HepG2 (cell line): ENCODE data around the gene NRDC. TPM values are rescaled to one million over a fixed set of nuclear protein-coding genes. Genes with fewer than 3 reads are reported as not detected.

ENCODE experiments used
- ATAC-seq: fragments of 200-7000 bp; cut with Tn5 transposase; 3 replicates; pipeline ENCODE4 v1.9.1; 2020; ENCODE audit warnings: mild to moderate bottlenecking, moderate library complexity
- BruUV-seq: library from RNA; stranded (reverse); fragments of 400-500 nt; replicated peaks from 2 replicates; lab custom pipeline; 2021; lab: Mats Ljungman, UMichigan
- CTCF ChIA-PET: fragments of 300-600 bp; formaldehyde crosslinking; extraction: SDS; loops from one replicate; lab custom pipeline; 2021; ENCODE audit warnings: low total read pairs, inconsistent platforms, low intra/inter-chr PET ratio; lab: Yijun Ruan, JAX
- POLR2A ChIA-PET: fragments of 350-600 bp; sonication (Branson Sonifier 250); formaldehyde crosslinking; loops from one replicate; lab custom pipeline; 2020; ENCODE audit warnings: antibody characterized with exemption, inconsistent platforms; lab: Yijun Ruan, JAX
- DNase-seq: peaks from one replicate; pipeline ENCODE4 v3.0.0-alpha.2; 2015; ENCODE audit warnings: low spot score
- FAIRE-seq: peaks from 3 replicates; lab custom pipeline; 2011; peaks lifted over from hg19 to GRCh38; lab: Jason Lieb, UNC
- H2AFZ ChIP-seq: one replicate; pipeline ENCODE4 v1.6.1; 2011; ENCODE audit warnings: low read length, inconsistent platforms
- H3K27ac ChIP-seq: fragments of 300-600 bp; 3 replicates; pipeline ENCODE4 v1.8.0; 2011; ENCODE audit warnings: mixed run types, mild to moderate bottlenecking, mixed read lengths, low read length, inconsistent platforms; ENCODE audit not compliant: insufficient read depth; ENCODE audit errors: extremely low read length
- H3K27me3 ChIP-seq, 2 experiments: fragments of 200-600 bp in 1 of 2; 2 replicates in 1 of 2; 3 replicates in 1 of 2; pipeline versions ENCODE4 v1.6.0 to v1.8.0; 2011; ENCODE audit warnings: low read length in 2 of 2, mild to moderate bottlenecking in 2 of 2, moderate library complexity in 2 of 2, inconsistent platforms in 1 of 2; ENCODE audit not compliant: insufficient read depth in 2 of 2, control insufficient read depth in 1 of 2
- H3K36me3 ChIP-seq, 2 experiments: fragments of 200-600 bp in 1 of 2; replicated peaks in 1 of 2; 2 replicates in 1 of 2; 3 replicates in 1 of 2; pipeline versions ENCODE4 v1.5.1 to v1.8.0; 2011; ENCODE audit warnings: low read length in 2 of 2, inconsistent platforms in 1 of 2; ENCODE audit not compliant: insufficient read depth in 2 of 2, control insufficient read depth in 1 of 2
- H3K4me1 ChIP-seq: 2 replicates; pipeline ENCODE4 v1.5.1; 2012; ENCODE audit warnings: low read length, inconsistent platforms; ENCODE audit not compliant: insufficient read depth
- H3K4me2 ChIP-seq: 2 replicates; pipeline ENCODE4 v1.6.0; 2011; ENCODE audit warnings: low read depth, low read length, inconsistent platforms
- H3K4me3 ChIP-seq, 3 experiments: fragments of 200-600 bp in 1 of 3; sonication (generic), shearing (Covaris generic) in 1 of 3; replicated peaks in 1 of 3; 2 replicates each; pipeline ENCODE4 v1.5.1; 2011 to 2016; ENCODE audit warnings: low read length in 3 of 3, inconsistent platforms in 2 of 3, low read depth in 2 of 3, mild to moderate bottlenecking in 2 of 3, control low read depth in 1 of 3, mixed read lengths in 1 of 3; ENCODE audit not compliant: insufficient read depth in 1 of 3
- H3K79me2 ChIP-seq: one replicate; pipeline ENCODE4 v1.6.1; 2011; ENCODE audit warnings: low read length, inconsistent platforms; ENCODE audit not compliant: insufficient read depth
- H3K9ac ChIP-seq: 2 replicates; pipeline ENCODE4 v1.6.0; 2011; ENCODE audit warnings: mild to moderate bottlenecking, low read depth, low read length, inconsistent platforms; ENCODE audit not compliant: insufficient read depth
- H3K9me3 ChIP-seq: 2 replicates; pipeline ENCODE4 v1.5.1; 2012; ENCODE audit warnings: mild to moderate bottlenecking, low read length
- H4K20me1 ChIP-seq: 2 replicates; pipeline ENCODE4 v1.6.0; 2011; ENCODE audit warnings: inconsistent platforms, mild to moderate bottlenecking, low read length, moderate library complexity; ENCODE audit not compliant: insufficient read depth
- HNRNPH1 ChIP-seq: fragments of 200-400 bp; formaldehyde crosslinking; optimal IDR thresholded peaks from 2 replicates; pipeline ENCODE3; 2017; ENCODE audit warnings: mild to moderate bottlenecking, low read depth, low read length
- HNRNPK ChIP-seq: fragments of 200-400 bp; formaldehyde crosslinking; IDR thresholded peaks from 2 replicates; pipeline ENCODE4 v1.6.1; 2018; ENCODE audit warnings: low read length, low read depth, moderate library complexity, mild to moderate bottlenecking; ENCODE audit not compliant: poor library complexity, severe bottlenecking
- IKZF5 ChIP-seq: IDR thresholded peaks from 2 replicates; pipeline ENCODE4 v1.6.1; 2018; ENCODE audit warnings: missing genetic modification reagents, mild to moderate bottlenecking, missing compliant biosample characterization
- NCOA5 ChIP-seq: sonication (generic); formaldehyde crosslinking; IDR thresholded peaks from 2 replicates; pipeline ENCODE4 v1.4.0; 2020; ENCODE audit warnings: missing genetic modification reagents
- PCBP1 ChIP-seq: fragments of 200-400 bp; formaldehyde crosslinking; IDR thresholded peaks from 2 replicates; pipeline ENCODE4 v1.6.1; 2017; ENCODE audit warnings: mild to moderate bottlenecking, low read depth, low read length, borderline replicate concordance
- TSC22D2 ChIP-seq: sonication (generic); formaldehyde crosslinking; IDR thresholded peaks from 2 replicates; pipeline ENCODE4 v1.5.1; 2020; ENCODE audit warnings: missing genetic modification reagents, mild to moderate bottlenecking, borderline replicate concordance
- ZNF232 ChIP-seq: sonication (generic); formaldehyde crosslinking; IDR thresholded peaks from 2 replicates; pipeline ENCODE4 v1.4.0; 2020; ENCODE audit warnings: missing genetic modification reagents, borderline replicate concordance
- ZNF333 ChIP-seq: sonication (generic); formaldehyde crosslinking; IDR thresholded peaks from 2 replicates; pipeline ENCODE4 v1.4.0; 2020; ENCODE audit warnings: mild to moderate bottlenecking, missing genetic modification reagents, borderline replicate concordance
- ZNF556 ChIP-seq: sonication (generic); formaldehyde crosslinking; IDR thresholded peaks from 2 replicates; pipeline ENCODE4 v1.4.0; 2020; ENCODE audit warnings: mild to moderate bottlenecking, missing genetic modification reagents, borderline replicate concordance
- WGBS: methylation state at CpG from one replicate; pipeline ENCODE4 v1.1.6; 2017; ENCODE audit warnings: low lambda C conversion rate; 5-methylcytosine and 5-hydroxymethylcytosine counted together
- in situ Hi-C: cut with HindIII; loops from 2 replicates; pipeline ENCODE4 v1.10.0; 2017; ENCODE audit warnings: low pct_unique_long_range_greater_than_20kb; ENCODE audit not compliant: extremely low pct_ligation_motif_present
- intact Hi-C: fragments of 100-400 bp; cut with micrococcal nuclease; formaldehyde crosslinking; loops from one replicate; pipeline ENCODE4 v1.10.0; 2022; ENCODE audit not compliant: unreplicated experiment
- polyA plus RNA-seq, 8 experiments: library from polyadenylated mRNA; depleted of rRNA in 3 of 8; stranded (reverse) in 7 of 8; unstranded in 1 of 8; fragments of >200 nt; fragmentation: Illumina TruSeq in 4 of 8; extraction: Trizol in 4 of 8; gene quantifications; 2 replicates each; pipeline versions ENCODE4 v1.2.1 to v1.2.3, GENCODE V29; 2011 to 2016; ENCODE audit warnings: low read depth in 4 of 8, missing spikeins in 1 of 8, mixed read lengths in 1 of 8; ENCODE audit not compliant: insufficient read depth in 1 of 8
- total RNA-seq, 5 experiments: library from RNA; depleted of rRNA; stranded (reverse); fragments of >200 nt; fragmentation: Illumina TruSeq; extraction: Trizol; gene quantifications; 2 replicates each; pipeline ENCODE4 v1.2.3, GENCODE V29; 2016; ENCODE audit warnings: low read depth in 1 of 5
- TF ChIP-seq, protein P1 (sequence below): sonication (generic); formaldehyde crosslinking; IDR thresholded peaks from 2 replicates; pipeline ENCODE4 v1.5.0; 2020; ENCODE audit warnings: mild to moderate bottlenecking, missing genetic modification reagents
- TF ChIP-seq, protein P2 (sequence below): fragments of 450-650 bp; IDR thresholded peaks from 2 replicates; pipeline ENCODE4 v1.6.1; 2017; ENCODE audit warnings: mild to moderate bottlenecking

Gene NRDC
- total and polyA plus RNA-seq, 2 of the 13 experiments (the other 11 are each of a cell fraction or from before 2014, with no cell fraction given): 57.6 to 64.9 TPM

- no peak overlapping the region for H3K4me3 ChIP-seq
- H3K27me3 ChIP-seq: peaks cover 0 to 22% of the 10 kb centered on the region in 2 experiments; a peak in 2 of 5 replicates
- intact Hi-C loops: no loop called here
- ChIA-PET POLR2A (no interaction called here), CTCF (no interaction called here)
- H3K4me1 ChIP-seq: no peaks in the 10 kb centered on the region
- no peak for DNase-seq
- no peak overlapping the region for H2AFZ ChIP-seq
- no peaks in the 10 kb centered on the region for H3K9me3 ChIP-seq
- no peaks in the 10 kb centered on the region for H4K20me1 ChIP-seq
- no peak for ATAC-seq
- H3K27ac ChIP-seq: no peak overlapping the region
- no peak for FAIRE-seq
- no TSS peak for BruUV-seq
- H3K79me2 ChIP-seq: no peaks in the 10 kb centered on the region
- in situ Hi-C loops: loop anchor here (5.0 kb wide), 1 partner anchor 91 kb away; no protein-coding TSS in a partner anchor
- WGBS: 37% methylated on average over 4 of the region's 4 CpGs
- no peak overlapping the region; the same call in 1 of the 2 replicates for H3K4me2 ChIP-seq
- no peak for TF ChIP-seq IKZF5 (CRISPR knock-in tag)
- 0 out of 2 replicates have a peak, but pooled peaks have one; percentile 78 for TF ChIP-seq PCBP1
- no peak for TF ChIP-seq HNRNPH1
- peak; percentile 68 for TF ChIP-seq HNRNPK
- TF ChIP-seq ZNF556 (CRISPR knock-in tag): no peak
- TF ChIP-seq, protein P1, sequence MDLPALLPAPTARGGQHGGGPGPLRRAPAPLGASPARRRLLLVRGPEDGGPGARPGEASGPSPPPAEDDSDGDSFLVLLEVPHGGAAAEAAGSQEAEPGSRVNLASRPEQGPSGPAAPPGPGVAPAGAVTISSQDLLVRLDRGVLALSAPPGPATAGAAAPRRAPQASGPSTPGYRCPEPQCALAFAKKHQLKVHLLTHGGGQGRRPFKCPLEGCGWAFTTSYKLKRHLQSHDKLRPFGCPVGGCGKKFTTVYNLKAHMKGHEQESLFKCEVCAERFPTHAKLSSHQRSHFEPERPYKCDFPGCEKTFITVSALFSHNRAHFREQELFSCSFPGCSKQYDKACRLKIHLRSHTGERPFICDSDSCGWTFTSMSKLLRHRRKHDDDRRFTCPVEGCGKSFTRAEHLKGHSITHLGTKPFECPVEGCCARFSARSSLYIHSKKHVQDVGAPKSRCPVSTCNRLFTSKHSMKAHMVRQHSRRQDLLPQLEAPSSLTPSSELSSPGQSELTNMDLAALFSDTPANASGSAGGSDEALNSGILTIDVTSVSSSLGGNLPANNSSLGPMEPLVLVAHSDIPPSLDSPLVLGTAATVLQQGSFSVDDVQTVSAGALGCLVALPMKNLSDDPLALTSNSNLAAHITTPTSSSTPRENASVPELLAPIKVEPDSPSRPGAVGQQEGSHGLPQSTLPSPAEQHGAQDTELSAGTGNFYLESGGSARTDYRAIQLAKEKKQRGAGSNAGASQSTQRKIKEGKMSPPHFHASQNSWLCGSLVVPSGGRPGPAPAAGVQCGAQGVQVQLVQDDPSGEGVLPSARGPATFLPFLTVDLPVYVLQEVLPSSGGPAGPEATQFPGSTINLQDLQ (CRISPR knock-in tag): no peak
- TF ChIP-seq TSC22D2 (CRISPR knock-in tag): no peak
- no peak for TF ChIP-seq ZNF333 (CRISPR knock-in tag)
- TF ChIP-seq, protein P2, sequence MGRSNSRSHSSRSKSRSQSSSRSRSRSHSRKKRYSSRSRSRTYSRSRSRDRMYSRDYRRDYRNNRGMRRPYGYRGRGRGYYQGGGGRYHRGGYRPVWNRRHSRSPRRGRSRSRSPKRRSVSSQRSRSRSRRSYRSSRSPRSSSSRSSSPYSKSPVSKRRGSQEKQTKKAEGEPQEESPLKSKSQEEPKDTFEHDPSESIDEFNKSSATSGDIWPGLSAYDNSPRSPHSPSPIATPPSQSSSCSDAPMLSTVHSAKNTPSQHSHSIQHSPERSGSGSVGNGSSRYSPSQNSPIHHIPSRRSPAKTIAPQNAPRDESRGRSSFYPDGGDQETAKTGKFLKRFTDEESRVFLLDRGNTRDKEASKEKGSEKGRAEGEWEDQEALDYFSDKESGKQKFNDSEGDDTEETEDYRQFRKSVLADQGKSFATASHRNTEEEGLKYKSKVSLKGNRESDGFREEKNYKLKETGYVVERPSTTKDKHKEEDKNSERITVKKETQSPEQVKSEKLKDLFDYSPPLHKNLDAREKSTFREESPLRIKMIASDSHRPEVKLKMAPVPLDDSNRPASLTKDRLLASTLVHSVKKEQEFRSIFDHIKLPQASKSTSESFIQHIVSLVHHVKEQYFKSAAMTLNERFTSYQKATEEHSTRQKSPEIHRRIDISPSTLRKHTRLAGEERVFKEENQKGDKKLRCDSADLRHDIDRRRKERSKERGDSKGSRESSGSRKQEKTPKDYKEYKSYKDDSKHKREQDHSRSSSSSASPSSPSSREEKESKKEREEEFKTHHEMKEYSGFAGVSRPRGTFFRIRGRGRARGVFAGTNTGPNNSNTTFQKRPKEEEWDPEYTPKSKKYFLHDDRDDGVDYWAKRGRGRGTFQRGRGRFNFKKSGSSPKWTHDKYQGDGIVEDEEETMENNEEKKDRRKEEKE: no peak
- no peak for TF ChIP-seq ZNF232 (CRISPR knock-in tag)
- no peak for TF ChIP-seq NCOA5 (CRISPR knock-in tag)
- no peaks in the 10 kb centered on the region for H3K36me3 ChIP-seq
- H3K9ac ChIP-seq: no peak overlapping the region
These were observed 28.0 kb upstream of the NRDC start for GRCh38 chr1:51906306-51907078.
